ENCODE results near the gene DGKE. TPM values are rescaled to one million over a fixed set of nuclear protein-coding genes. Genes with fewer than 3 reads are reported as not detected.

The DGKE gene
- total RNA-seq, 1 donor from 2014 or later: 3.1 TPM

- ATAC-seq: no peak
These were observed 57.8 kb downstream of the DGKE start for GRCh38 chr17:56891751-56892150.

- no peak for ATAC-seq
These were observed 58.4 kb downstream of the DGKE start for GRCh38 chr17:56892333-56892732.

GRCh38 chr17:56893503-56893902 lies 59.6 kb downstream of the DGKE start:
- ATAC-seq: no peak

GRCh38 chr17:56894859-56895455 lies 61.0 kb downstream of the DGKE start:
- ATAC-seq: no peak

GRCh38 chr17:56896217-56896967 lies 62.4 kb downstream of the DGKE start:
- no peak for ATAC-seq

GRCh38 chr17:56896968-56897359 lies 63.0 kb downstream of the DGKE start:
- ATAC-seq: no peak

GRCh38 chr17:56897646-56898424 lies 63.9 kb downstream of the DGKE start:
- no peak for ATAC-seq

- ATAC-seq: no peak
These were observed 64.9 kb downstream of the DGKE start for GRCh38 chr17:56898874-56899273.

GRCh38 chr17:56899403-56899802 lies 65.5 kb downstream of the DGKE start:
- no peak for ATAC-seq

- peak; percentile 13 for ATAC-seq
These were observed 68.4 kb downstream of the DGKE start for GRCh38 chr17:56902348-56902747.

GRCh38 chr17:56903560-56903959 lies 69.6 kb downstream of the DGKE start:
- ATAC-seq: no peak

GRCh38 chr17:56908001-56908542 lies 74.1 kb downstream of the DGKE start:
- ATAC-seq: peak; percentile 87

GRCh38 chr17:56909742-56910508 lies 76.0 kb downstream of the DGKE start:
- no peak for ATAC-seq

GRCh38 chr17:56910509-56911235 lies 76.7 kb downstream of the DGKE start:
- ATAC-seq: no peak

GRCh38 chr17:56912105-56912999 lies 78.4 kb downstream of the DGKE start:
- ATAC-seq: no peak

- ATAC-seq: no peak
These were observed 79.0 kb downstream of the DGKE start for GRCh38 chr17:56913000-56913311.

- peak; percentile 53 for ATAC-seq
These were observed 79.5 kb downstream of the DGKE start for GRCh38 chr17:56913353-56913866.

GRCh38 chr17:56913867-56914580 lies 80.1 kb downstream of the DGKE start, which contains the start of gene TRIM25:
TRIM25 (minus strand) TSS chr17:56914049; CDS start chr17:56913988, 61 bp downstream.
- ATAC-seq: peak; percentile 87

- no peak for ATAC-seq
These were observed 80.8 kb downstream of the DGKE start for GRCh38 chr17:56914581-56915273.

All from esophagus mucosa (tissue), 1 donor.